Loucy (cell line): ENCODE data around the gene ANXA3.

Experiments used
- H2AFZ ChIP-seq: fragments of 200-600 bp; sonication (generic); 2 replicates; pipeline ENCODE4 v1.6.0; 2016; ENCODE audit warnings: antibody characterized with exemption, mild to moderate bottlenecking, low read length, moderate library complexity
- H3F3A ChIP-seq: fragments of 200-600 bp; 2 replicates; pipeline ENCODE4 v1.6.0; 2016; ENCODE audit warnings: antibody characterized with exemption, low read depth, mild to moderate bottlenecking
- H3K27me3 ChIP-seq: fragments of 200-600 bp; sonication (generic); 2 replicates; pipeline ENCODE4 v1.6.1; 2014; ENCODE audit warnings: low read length, mild to moderate bottlenecking; ENCODE audit not compliant: insufficient read depth, poor library complexity, severe bottlenecking
- H3K36me3 ChIP-seq: fragments of 200-600 bp; sonication (generic); 2 replicates; pipeline ENCODE4 v1.6.1; 2016; ENCODE audit warnings: low read length; ENCODE audit not compliant: insufficient read depth
- H3K4me1 ChIP-seq: fragments of 200-600 bp; sonication (generic); 2 replicates; pipeline ENCODE4 v1.5.1; 2014; ENCODE audit warnings: low read length, mild to moderate bottlenecking; ENCODE audit not compliant: insufficient read depth, poor library complexity, severe bottlenecking
- H3K4me2 ChIP-seq: fragments of 200-600 bp; sonication (generic); 2 replicates; pipeline ENCODE4 v1.6.0; 2014; ENCODE audit warnings: antibody characterized with exemption, low read length, low read depth, mild to moderate bottlenecking; ENCODE audit not compliant: poor library complexity, severe bottlenecking
- H3K4me3 ChIP-seq: fragments of 200-600 bp; sonication (generic); 2 replicates; pipeline ENCODE4 v1.5.1; 2014; ENCODE audit warnings: low read length, mild to moderate bottlenecking, mixed read lengths; ENCODE audit not compliant: poor library complexity, severe bottlenecking
- H3K79me2 ChIP-seq: fragments of 200-600 bp; sonication (generic); 2 replicates; pipeline ENCODE4 v1.6.1; 2014; ENCODE audit warnings: low read length; ENCODE audit not compliant: insufficient read depth
- H3K9ac ChIP-seq: fragments of 200-600 bp; sonication (generic); 2 replicates; pipeline ENCODE4 v1.6.0; 2014; ENCODE audit warnings: mild to moderate bottlenecking, low read depth, low read length, moderate library complexity; ENCODE audit not compliant: poor library complexity, severe bottlenecking
- H3K9me2 ChIP-seq: fragments of 200-600 bp; sonication (generic); replicated peaks from 2 replicates; pipeline ENCODE4 v1.6.1; 2016; ENCODE audit warnings: low read depth, low read length, mixed read lengths
- H3K9me3 ChIP-seq: fragments of 200-600 bp; sonication (generic); 2 replicates; pipeline ENCODE4 v1.6.1; 2014; ENCODE audit warnings: mild to moderate bottlenecking, antibody characterized with exemption, low read length, low read depth; ENCODE audit not compliant: insufficient read depth
- H4K20me1 ChIP-seq: fragments of 200-600 bp; sonication (generic); 2 replicates; pipeline ENCODE4 v1.6.0; 2014; ENCODE audit warnings: antibody characterized with exemption, low read length, mild to moderate bottlenecking; ENCODE audit not compliant: insufficient read depth, poor library complexity, severe bottlenecking
- EZH2phosphoT487 ChIP-seq: fragments of 200-600 bp; IDR thresholded peaks from 2 replicates; pipeline ENCODE4 v1.6.1; 2018; ENCODE audit warnings: antibody characterized with exemption, mild to moderate bottlenecking, moderate library complexity, borderline replicate concordance
- TF ChIP-seq, protein P1 (sequence below): fragments of 200-600 bp; sonication (generic); conservative IDR thresholded peaks from 2 replicates; pipeline ENCODE4 v1.5.1; 2014; ENCODE audit warnings: mild to moderate bottlenecking, antibody characterized with exemption, low read length

Gene ANXA3

DNA sequence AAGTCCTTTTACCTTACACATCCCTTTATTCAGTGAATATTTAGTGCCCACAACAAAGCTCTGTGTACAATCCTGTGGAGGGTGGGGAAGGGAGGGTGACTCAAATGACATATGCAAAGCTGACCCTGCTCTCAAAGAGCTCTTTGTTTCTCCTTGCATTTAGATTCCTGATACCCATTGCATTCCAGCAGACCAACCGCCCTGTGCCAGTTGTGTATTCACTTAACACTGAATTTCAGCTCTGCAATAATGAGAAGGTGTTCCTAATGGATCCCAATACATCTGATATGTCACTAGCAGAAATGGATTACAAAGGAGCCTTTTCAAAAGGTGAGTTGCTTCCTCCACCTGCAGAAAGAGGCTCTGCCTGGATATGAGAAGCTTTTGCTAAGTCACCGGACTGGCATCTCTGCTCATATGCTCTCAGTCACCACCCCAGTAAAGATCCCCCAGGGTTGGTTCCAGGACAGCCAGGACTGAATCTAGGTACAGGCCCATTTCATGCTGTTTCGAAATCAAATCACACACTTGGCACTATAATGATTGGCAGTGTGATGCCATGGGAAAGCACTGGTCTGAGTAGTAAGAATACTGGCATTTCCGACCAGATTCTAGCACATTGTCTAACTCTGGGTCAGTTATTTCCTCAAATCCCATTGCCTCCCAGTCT is 17.1 kb upstream of the ANXA3 start:
- no peak overlapping the region for H3K9ac ChIP-seq
- H3K27me3 ChIP-seq = no peaks in the 10 kb centered on the region
- H3K79me2 ChIP-seq = no peaks in the 10 kb centered on the region
- peaks cover 7% of the 10 kb centered on the region for H3K4me1 ChIP-seq
- H2AFZ ChIP-seq = no peak overlapping the region
- H3K4me2 ChIP-seq = no peak overlapping the region
- no peaks in the 10 kb centered on the region for H3F3A ChIP-seq
- no peaks in the 10 kb centered on the region for H4K20me1 ChIP-seq
- no peaks in the 10 kb centered on the region for H3K9me2 ChIP-seq
- no peaks in the 10 kb centered on the region for H3K36me3 ChIP-seq
- H3K4me3 ChIP-seq = no peak overlapping the region
- TF ChIP-seq, protein P1, sequence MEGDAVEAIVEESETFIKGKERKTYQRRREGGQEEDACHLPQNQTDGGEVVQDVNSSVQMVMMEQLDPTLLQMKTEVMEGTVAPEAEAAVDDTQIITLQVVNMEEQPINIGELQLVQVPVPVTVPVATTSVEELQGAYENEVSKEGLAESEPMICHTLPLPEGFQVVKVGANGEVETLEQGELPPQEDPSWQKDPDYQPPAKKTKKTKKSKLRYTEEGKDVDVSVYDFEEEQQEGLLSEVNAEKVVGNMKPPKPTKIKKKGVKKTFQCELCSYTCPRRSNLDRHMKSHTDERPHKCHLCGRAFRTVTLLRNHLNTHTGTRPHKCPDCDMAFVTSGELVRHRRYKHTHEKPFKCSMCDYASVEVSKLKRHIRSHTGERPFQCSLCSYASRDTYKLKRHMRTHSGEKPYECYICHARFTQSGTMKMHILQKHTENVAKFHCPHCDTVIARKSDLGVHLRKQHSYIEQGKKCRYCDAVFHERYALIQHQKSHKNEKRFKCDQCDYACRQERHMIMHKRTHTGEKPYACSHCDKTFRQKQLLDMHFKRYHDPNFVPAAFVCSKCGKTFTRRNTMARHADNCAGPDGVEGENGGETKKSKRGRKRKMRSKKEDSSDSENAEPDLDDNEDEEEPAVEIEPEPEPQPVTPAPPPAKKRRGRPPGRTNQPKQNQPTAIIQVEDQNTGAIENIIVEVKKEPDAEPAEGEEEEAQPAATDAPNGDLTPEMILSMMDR = no peak
- TF ChIP-seq EZH2phosphoT487 = no peak
- H3K9me3 ChIP-seq = no peaks in the 10 kb centered on the region

DNA sequence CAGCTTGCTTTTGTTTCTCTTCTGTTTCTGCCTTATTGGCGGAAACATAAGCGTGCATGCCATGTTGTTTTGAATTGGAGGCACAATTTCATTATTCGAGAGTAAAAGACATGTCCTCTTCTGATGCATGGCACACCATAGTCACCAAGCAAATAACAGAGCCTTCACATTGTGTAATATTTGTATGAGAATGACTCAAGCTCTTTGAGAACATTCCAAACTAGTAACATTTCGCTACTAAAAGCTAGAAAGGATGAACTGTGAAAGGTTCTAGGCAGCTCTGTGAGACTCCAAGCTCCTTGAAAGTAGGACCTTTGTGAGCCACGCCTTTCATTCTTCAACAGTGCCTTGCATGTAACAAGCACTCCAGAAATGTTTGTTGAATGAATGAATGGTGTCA is 9.2 kb upstream of the ANXA3 start:
- H3K9me3 ChIP-seq = no peaks in the 10 kb centered on the region
- no peaks in the 10 kb centered on the region for H3K9me2 ChIP-seq
- H3K27me3 ChIP-seq = no peaks in the 10 kb centered on the region
- no peak overlapping the region for H3K4me3 ChIP-seq
- H3K9ac ChIP-seq = no peak overlapping the region
- H3K79me2 ChIP-seq = no peaks in the 10 kb centered on the region
- no peaks in the 10 kb centered on the region for H3K36me3 ChIP-seq
- no peak overlapping the region for H2AFZ ChIP-seq
- no peak overlapping the region for H3K4me2 ChIP-seq
- H3K4me1 ChIP-seq = no peaks in the 10 kb centered on the region
- no peaks in the 10 kb centered on the region for H4K20me1 ChIP-seq
- H3F3A ChIP-seq = no peaks in the 10 kb centered on the region
- TF ChIP-seq EZH2phosphoT487 = no peak
- TF ChIP-seq, protein P1 = no peak

DNA sequence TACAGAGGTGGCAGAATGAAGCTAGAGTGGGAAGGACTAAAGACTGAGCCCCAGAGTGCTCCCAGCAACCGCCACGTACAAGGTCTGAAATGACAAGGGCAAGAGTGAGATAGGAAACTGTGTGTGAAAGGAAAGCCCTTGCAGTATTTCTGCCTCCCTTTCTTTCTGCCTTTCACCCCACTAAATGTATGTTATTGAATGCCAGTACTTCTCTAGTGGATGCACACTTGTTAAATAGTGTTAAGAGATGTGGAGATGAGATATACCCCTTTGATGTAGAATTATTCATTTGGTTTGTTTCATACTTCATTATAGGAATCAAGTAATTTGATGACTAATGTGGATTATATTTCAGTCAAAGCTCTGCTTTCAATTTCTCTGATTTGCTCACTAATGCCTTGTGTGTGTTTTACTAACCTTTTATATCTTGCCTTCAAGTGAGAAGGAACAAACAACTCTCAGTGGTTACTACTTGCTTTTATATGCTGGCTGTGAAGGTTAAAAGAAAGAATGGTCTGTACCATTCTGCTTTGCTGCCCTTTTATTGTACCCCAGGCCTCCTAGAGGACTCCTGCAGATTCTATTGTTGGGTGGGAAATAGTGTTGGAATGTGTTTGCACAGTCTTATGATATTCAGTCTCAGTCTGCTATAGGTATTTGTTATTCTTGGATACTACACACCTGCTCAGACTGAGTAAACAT is 8.0 kb upstream of the ANXA3 start:
- Histone ChIP-seq H2AFZ (no peak overlapping the region), H3K4me1 (no peaks in the 10 kb centered on the region), H3K79me2 (no peaks in the 10 kb centered on the region), H3K9me3 (no peaks in the 10 kb centered on the region), H3K27me3 (no peaks in the 10 kb centered on the region), H3K4me2 (no peak overlapping the region), H3K9me2 (no peaks in the 10 kb centered on the region), H4K20me1 (no peaks in the 10 kb centered on the region), H3K4me3 (no peak overlapping the region), H3F3A (no peaks in the 10 kb centered on the region), H3K9ac (no peak overlapping the region), H3K36me3 (no peaks in the 10 kb centered on the region)
- TF ChIP-seq, protein P1 = no peak
- no peak for TF ChIP-seq EZH2phosphoT487
